HL-60 (cell line): ENCODE data around the gene OR4D5.

Experiments
- DNase-seq, 2 experiments: peaks; one replicate each; pipeline ENCODE4 v3.0.0-alpha.2; 2010 to 2020; ENCODE audit warnings: low read depth in 1 of 2, low spot score in 1 of 2
- H3K27ac ChIP-seq: fragments of 250-450 bp; sonication (Bioruptor Pico); replicated peaks from 2 replicates; pipeline ENCODE4 v1.5.1; 2020; ENCODE audit warnings: mild to moderate bottlenecking, moderate library complexity
- H3K27me3 ChIP-seq: fragments of 250-450 bp; sonication (Bioruptor Pico); 2 replicates; pipeline ENCODE4 v1.5.1; 2021; ENCODE audit warnings: mild to moderate bottlenecking, moderate library complexity; ENCODE audit not compliant: insufficient read depth, poor library complexity, severe bottlenecking
- H3K4me3 ChIP-seq: replicated peaks from 2 replicates; pipeline ENCODE4 v1.5.1; 2011; ENCODE audit warnings: mild to moderate bottlenecking, control low read depth, low read length; ENCODE audit not compliant: insufficient read depth
- CTCF ChIP-seq: IDR thresholded peaks from one replicate; pipeline ENCODE4 v1.5.1; 2011; ENCODE audit warnings: low read length, control low read depth, inconsistent platforms; ENCODE audit not compliant: insufficient read depth
- GABPA ChIP-seq: IDR thresholded peaks from 2 replicates; pipeline ENCODE4 v1.6.1; 2012; ENCODE audit warnings: low read depth
- POLR2AphosphoS5 ChIP-seq: IDR thresholded peaks from 2 replicates; pipeline ENCODE4 v1.6.1; 2012; ENCODE audit warnings: low read depth
- REST ChIP-seq: IDR thresholded peaks from 2 replicates; pipeline ENCODE4 v1.6.1; 2012; ENCODE audit warnings: low read depth; ENCODE audit not compliant: insufficient replicate concordance
- SPI1 ChIP-seq: IDR thresholded peaks from 2 replicates; pipeline ENCODE4 v1.6.1; 2012; ENCODE audit warnings: low read depth, mild to moderate bottlenecking, borderline replicate concordance

OR4D5 gene

GRCh38 chr11:123920943-123921342 lies 18.5 kb upstream of the OR4D5 start:
- Histone ChIP-seq H3K27me3 (no peaks in the 10 kb centered on the region), H3K27ac (no peak overlapping the region), H3K4me3 (no peak overlapping the region)
- no peak for TF ChIP-seq REST
- TF ChIP-seq GABPA, result no peak
- TF ChIP-seq SPI1, result no peak
- TF ChIP-seq CTCF, result no peak
- no peak for TF ChIP-seq POLR2AphosphoS5
- no peak for DNase-seq

- TF ChIP-seq REST (no peak), SPI1 (no peak), CTCF (no peak), POLR2AphosphoS5 (no peak), GABPA (no peak)
- Histone ChIP-seq H3K27ac (no peak overlapping the region), H3K27me3 (no peaks in the 10 kb centered on the region), H3K4me3 (no peak overlapping the region)
- DNase-seq, result no peak
These were observed 15.4 kb upstream of the OR4D5 start for GRCh38 chr11:123924027-123924426.

- DNase-seq, result no peak
- Histone ChIP-seq H3K4me3 (no peak overlapping the region), H3K27me3 (no peaks in the 10 kb centered on the region), H3K27ac (no peak overlapping the region)
- TF ChIP-seq SPI1 (no peak), GABPA (no peak), CTCF (no peak), POLR2AphosphoS5 (no peak), REST (no peak)
These were observed 3.0 kb downstream of the OR4D5 start for GRCh38 chr11:123942413-123942812.
